ENCODE measurements around the gene TIMM17A. TPM values are rescaled to one million over a fixed set of nuclear protein-coding genes. Genes with fewer than 3 reads are reported as not detected.

TIMM17A gene
- total and polyA plus RNA-seq, 2 experiments from 2014 or later, result 32.9 to 110 TPM

DNA sequence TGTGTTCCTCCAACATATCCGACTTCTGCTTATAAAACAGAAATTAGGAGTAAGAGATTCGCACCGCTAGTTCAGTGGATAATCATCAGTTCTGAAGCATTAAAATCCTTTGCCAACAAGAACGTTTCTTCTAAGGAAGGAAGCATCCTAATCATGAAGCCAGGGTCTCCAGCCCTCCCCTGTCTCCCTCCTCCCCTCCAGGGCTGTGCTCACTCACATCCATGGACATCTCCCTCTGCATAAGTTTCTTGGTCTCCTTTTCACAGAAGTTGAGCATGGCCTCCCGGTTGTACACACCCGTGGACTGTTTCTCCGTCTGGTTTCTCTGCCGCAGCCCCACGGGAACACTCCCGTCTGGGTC lies 9.5 kb upstream of the TIMM17A start:
- Histone ChIP-seq H3K4me1 (ENCODE audit: low read depth) (peaks cover 51% of the 10 kb centered on the region), H3K36me3 (peaks cover 3% of the 10 kb centered on the region), H3K27ac (peak overlapping the region; percentile 100), H3K4me3 (peak overlapping the region; percentile 56), H3K27me3 (no peaks in the 10 kb centered on the region), H3K9me3 (ENCODE audit: low read depth) (no peaks in the 10 kb centered on the region)
- TF ChIP-seq, protein P1, sequence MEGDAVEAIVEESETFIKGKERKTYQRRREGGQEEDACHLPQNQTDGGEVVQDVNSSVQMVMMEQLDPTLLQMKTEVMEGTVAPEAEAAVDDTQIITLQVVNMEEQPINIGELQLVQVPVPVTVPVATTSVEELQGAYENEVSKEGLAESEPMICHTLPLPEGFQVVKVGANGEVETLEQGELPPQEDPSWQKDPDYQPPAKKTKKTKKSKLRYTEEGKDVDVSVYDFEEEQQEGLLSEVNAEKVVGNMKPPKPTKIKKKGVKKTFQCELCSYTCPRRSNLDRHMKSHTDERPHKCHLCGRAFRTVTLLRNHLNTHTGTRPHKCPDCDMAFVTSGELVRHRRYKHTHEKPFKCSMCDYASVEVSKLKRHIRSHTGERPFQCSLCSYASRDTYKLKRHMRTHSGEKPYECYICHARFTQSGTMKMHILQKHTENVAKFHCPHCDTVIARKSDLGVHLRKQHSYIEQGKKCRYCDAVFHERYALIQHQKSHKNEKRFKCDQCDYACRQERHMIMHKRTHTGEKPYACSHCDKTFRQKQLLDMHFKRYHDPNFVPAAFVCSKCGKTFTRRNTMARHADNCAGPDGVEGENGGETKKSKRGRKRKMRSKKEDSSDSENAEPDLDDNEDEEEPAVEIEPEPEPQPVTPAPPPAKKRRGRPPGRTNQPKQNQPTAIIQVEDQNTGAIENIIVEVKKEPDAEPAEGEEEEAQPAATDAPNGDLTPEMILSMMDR (IDR thresholded peaks at IDR 0.05; ENCODE audit: low read depth, low read length), result no peak
- DNase-seq (ENCODE audit: low read depth in 1 of 2, low spot score in 1 of 2), result no peak

DNA sequence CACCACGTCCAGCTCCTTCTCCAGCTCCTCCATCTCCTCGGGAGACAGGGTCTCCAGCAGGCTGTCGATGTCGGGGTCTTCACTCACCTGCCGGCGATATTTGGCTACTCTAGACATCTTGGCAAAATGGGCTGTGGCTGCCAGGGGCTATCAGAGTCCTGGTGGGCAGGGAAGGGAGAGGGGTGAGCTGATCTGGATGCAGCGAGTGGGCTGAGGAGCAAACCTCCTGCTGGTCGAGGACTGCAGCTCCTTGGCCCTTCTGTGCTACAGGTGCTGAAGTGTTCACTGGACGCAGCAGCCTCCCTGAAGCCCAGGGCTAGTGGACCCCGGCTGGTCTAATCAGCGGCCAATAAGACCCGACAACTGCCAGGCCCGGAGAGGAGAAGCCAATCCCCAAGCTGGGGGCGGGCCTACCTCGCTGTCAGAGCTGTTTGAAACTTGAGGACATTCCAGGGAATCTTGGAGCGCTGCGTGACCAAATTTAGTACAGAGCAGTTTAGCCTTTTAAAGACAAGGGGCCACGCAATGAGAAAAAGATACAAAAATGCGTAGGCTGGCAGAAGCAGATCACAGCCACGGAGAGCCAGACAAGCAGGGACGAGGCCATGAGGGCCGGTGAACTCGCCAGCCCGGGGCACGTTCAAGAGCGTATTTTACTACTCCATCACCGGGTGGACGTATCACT lies 8.9 kb upstream of the TIMM17A start, which contains the start of gene LMOD1:
Gene LMOD1, minus strand, starts transcription at position 325 of the 685 bp plus-strand sequence. Its CDS starts 208 bp downstream, at position 117.
- peak within 1 kb of the TSS; percentile 100 for H3K27ac ChIP-seq
- TF ChIP-seq, protein P1 (IDR thresholded peaks at IDR 0.05; ENCODE audit: low read depth, low read length), result no peak
- H3K36me3 ChIP-seq, result peaks cover 3% of the 10 kb centered on the region
- DNase-seq (ENCODE audit: low read depth in 1 of 2, low spot score in 1 of 2), result peak; percentile 92 to 98
- peak within 1 kb of the TSS; percentile 56 for H3K4me3 ChIP-seq
- H3K4me1 ChIP-seq (ENCODE audit: low read depth), result peaks cover 47% of the 10 kb centered on the region
- no peaks in the 10 kb centered on the region for H3K9me3 ChIP-seq (ENCODE audit: low read depth)
- H3K27me3 ChIP-seq, result no peaks in the 10 kb centered on the region

DNA sequence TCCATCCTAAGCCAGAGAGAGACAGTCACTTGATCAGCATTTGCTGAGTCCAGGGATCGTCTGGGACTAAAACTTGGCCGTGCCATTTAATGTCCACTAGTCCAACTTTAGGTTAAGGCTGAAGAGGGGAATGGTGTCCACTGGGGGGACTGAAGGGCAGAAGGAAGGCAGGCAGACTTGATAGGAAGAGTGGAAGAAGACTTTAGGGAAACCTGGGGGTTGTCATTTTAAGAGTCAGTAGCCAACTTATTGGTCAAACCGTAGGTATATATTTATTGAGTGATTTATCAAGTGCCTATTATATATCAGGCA lies 7.7 kb upstream of the TIMM17A start:
- TF ChIP-seq, protein P1 (IDR thresholded peaks at IDR 0.05; ENCODE audit: low read depth, low read length), result no peak
- no peaks in the 10 kb centered on the region for H3K9me3 ChIP-seq (ENCODE audit: low read depth)
- DNase-seq (ENCODE audit: low read depth in 1 of 2, low spot score in 1 of 2), result no peak
- H3K27me3 ChIP-seq, result no peaks in the 10 kb centered on the region
- H3K36me3 ChIP-seq, result peaks cover 3% of the 10 kb centered on the region
- H3K27ac ChIP-seq, result peak overlapping the region; percentile 100
- H3K4me3 ChIP-seq, result no peak overlapping the region
- H3K4me1 ChIP-seq (ENCODE audit: low read depth), result peaks cover 36% of the 10 kb centered on the region

DNA sequence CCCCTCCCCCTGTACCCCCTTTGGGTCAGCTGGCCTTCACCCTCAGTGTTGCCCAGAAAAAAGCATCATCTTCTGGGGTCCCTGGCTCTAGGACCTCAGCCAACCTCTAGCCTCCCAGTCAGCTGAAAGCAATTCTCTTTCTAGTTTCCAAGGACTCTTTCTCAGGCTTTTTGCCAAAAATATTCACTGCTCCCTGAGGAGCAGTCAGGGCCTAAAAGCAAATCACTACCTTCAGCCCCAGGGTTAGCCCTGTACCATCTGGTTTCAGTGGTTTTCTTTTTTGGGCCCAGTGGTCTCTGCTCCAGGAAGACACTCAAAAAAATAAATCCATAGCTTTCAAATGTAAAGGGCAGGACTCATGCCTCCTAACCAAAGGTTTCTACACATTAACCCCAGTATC lies 5.8 kb upstream of the TIMM17A start:
- H3K36me3 ChIP-seq, result peaks cover 3% of the 10 kb centered on the region
- H3K9me3 ChIP-seq (ENCODE audit: low read depth), result no peaks in the 10 kb centered on the region
- H3K4me1 ChIP-seq (ENCODE audit: low read depth), result peaks cover 19% of the 10 kb centered on the region
- DNase-seq (ENCODE audit: low read depth in 1 of 2, low spot score in 1 of 2), result no peak
- TF ChIP-seq, protein P1 (IDR thresholded peaks at IDR 0.05; ENCODE audit: low read depth, low read length), result no peak
- no peaks in the 10 kb centered on the region for H3K27me3 ChIP-seq
- no peak overlapping the region for H3K27ac ChIP-seq
- no peak overlapping the region for H3K4me3 ChIP-seq

DNA sequence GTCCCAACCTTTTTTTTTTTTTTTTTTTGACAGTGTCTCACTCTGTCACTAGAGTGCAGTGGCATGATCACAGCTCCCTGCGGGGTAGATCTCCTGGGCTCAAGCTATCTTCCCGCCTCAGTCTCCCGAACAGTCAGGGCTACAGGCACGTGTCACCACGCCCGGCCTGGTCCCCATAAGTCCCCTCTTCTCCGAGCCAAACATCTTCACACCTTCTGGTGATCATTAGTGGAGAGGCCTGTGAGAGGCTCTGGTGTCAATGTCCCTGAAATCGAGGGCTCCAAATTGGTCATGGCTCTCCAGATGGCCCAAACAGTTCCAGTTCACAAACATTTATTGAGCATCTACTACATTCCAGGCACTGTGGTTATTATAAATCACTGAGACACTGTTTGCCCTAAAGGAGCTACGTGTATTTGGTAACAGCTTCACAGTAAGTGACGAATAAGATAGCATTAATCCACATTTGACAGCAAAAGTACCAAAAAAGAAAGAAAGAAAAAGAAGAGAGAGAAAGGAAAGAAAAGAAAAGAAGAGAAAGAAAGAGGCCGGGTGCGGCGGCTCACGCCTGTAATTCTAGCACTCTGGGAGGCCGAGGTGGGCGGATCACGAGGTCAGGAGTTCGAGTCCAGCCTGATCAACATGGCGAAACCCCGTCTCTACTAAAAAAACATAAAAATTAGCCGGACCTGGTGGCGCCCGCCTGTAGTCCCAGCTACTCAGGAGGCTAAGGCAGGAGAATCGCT lies 867 bp upstream of the TIMM17A start:
- DNase-seq (ENCODE audit: low read depth in 1 of 2, low spot score in 1 of 2), result no peak

More for the DNA sequence above, 867 bp upstream of the TIMM17A start:
- peak overlapping the region; percentile 84 for H3K27ac ChIP-seq
- peak overlapping the region; percentile 93 for H3K4me3 ChIP-seq
- H3K9me3 ChIP-seq (ENCODE audit: low read depth), result no peaks in the 10 kb centered on the region
- peaks cover 18% of the 10 kb centered on the region for H3K36me3 ChIP-seq
- H3K27me3 ChIP-seq, result no peaks in the 10 kb centered on the region
- peaks cover 7% of the 10 kb centered on the region for H3K4me1 ChIP-seq (ENCODE audit: low read depth)
- TF ChIP-seq, protein P1 (IDR thresholded peaks at IDR 0.05; ENCODE audit: low read depth, low read length), result no peak
